ENCODE measurements around the gene SDHA.

DNA sequence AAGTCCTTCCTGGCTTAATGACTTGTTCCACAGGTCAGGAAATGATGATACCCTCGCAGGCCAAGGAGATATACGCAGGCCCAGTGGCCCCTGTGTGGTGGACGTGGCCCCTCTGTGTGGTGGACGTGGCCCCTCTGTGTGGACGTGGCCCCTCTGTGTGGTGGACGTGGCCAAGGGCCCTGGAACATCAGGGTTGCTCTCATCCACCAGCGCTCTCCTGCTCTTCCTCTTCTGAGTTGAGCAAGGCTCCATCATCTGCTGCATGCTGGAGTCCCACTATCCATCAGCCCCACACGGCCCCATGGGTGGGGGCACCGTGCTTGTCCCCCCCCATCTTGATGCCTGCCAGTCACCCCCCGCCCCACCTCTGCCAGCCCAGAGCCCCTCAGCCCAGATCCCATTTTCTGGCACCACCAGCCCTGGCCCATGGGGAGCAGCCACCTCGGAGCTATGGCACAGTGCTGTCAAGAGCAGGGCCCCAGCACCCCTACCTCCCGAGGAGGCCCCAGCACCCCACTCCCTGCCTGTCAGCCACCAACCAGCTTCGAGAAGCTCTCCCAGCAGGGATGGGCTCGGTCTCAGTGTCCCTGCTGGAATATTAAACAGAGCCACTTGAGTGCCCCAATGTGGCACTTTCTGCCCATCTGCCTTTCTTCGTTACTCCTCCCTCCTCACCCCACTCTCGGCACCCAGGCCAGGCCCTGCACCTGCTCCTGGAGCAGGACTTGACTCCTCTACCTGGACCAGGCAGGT lies 18.7 kb upstream of the SDHA start:
- TF ChIP-seq EZH2 (IDR thresholded peaks at IDR 0.05) (no peak), POLR2AphosphoS5 (IDR thresholded peaks at IDR 0.05; ENCODE audit: borderline replicate concordance, low read depth, low read length) (no peak)

All from SK-N-MC (cell line).